Activated CD4-positive, CD25-positive, alpha-beta regulatory T cell treated with anti-CD3 and anti-CD28 coated beads, Interleukin-2, amount 50 U/mL, for 16 hours (primary cell): ENCODE results near the gene BHLHE40.

ENCODE experiments used
- DNase-seq: peaks from one replicate; pipeline ENCODE4 v3.0.0-alpha.2; 2020; ENCODE audit warnings: low read depth, low spot score

The BHLHE40 gene

GRCh38 chr3:5001135-5001534, 21.9 kb downstream of the BHLHE40 start:
- DNase-seq: no peak

- no peak for DNase-seq
These were observed 22.6 kb downstream of the BHLHE40 start for GRCh38 chr3:5001805-5002173.

- DNase-seq: no peak
These were observed 23.1 kb downstream of the BHLHE40 start for GRCh38 chr3:5002174-5002870.

DNA sequence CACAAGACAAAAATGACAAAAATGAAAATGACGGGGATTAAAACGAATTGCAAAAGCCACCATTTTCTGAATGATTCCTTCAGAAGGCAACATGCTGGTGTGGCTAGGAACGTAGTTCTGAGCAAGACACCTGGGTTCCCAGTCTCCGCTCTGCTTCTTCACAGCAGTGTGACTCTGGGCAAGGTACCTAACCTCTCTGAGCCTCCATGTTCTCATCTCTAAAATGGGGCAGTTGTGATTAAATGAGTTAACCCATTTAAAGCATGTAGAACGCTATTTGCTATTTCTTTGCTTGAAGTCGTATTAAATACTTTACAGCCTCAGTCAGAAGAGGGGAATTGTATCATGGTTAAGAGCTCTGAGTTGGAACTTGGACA, 23.6 kb downstream of the BHLHE40 start:
- DNase-seq: no peak

GRCh38 chr3:5004319-5005152, 25.3 kb downstream of the BHLHE40 start:
- no peak for DNase-seq

- no peak for DNase-seq
These were observed 26.1 kb downstream of the BHLHE40 start for GRCh38 chr3:5005367-5005766.

GRCh38 chr3:5006755-5007202, 27.5 kb downstream of the BHLHE40 start:
- no peak for DNase-seq

DNA sequence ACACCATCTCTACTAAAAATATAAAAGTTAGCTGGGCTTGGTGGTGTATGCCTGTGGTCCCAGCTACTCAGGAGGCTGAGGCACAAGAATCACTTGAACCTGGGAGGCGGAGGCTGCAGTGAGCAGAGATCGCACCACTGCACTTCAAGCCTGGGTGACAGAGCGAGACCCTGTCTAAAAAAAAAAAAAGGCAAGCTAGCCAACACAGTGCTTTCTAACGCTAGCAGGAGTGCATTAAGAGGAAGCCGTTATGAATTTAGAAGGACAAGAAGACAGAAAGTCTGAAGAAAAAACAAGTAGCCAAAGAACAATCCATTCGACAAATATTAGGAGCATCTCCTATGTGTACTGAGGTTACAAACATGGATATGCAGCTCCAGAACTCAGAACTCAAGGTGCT, 28.6 kb downstream of the BHLHE40 start:
- no peak for DNase-seq

GRCh38 chr3:5009506-5010109, 30.4 kb downstream of the BHLHE40 start:
- no peak for DNase-seq

DNA sequence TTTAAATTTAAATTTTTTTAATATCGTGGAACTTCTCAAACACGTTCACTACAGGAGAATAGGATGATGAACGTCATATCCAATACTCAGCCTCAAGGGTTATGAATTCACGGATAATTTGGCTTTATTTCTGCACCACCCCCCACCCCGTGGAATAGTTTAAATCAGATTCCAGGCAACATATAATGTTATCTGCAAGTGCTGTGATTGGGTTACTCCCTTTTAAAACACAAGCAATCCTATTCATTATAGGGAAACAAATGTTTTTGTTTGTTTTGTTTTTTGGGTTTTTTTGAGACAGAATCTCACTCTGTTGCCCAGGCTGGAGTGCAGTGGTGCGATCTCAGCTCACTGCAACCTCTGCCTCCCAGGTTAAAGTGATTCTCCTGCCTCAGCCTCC, 30.9 kb downstream of the BHLHE40 start:
- no peak for DNase-seq

- no peak for DNase-seq
These were observed 31.7 kb downstream of the BHLHE40 start for GRCh38 chr3:5010706-5011554.

- no peak for DNase-seq
These were observed 32.5 kb downstream of the BHLHE40 start for GRCh38 chr3:5011555-5012256.

DNA sequence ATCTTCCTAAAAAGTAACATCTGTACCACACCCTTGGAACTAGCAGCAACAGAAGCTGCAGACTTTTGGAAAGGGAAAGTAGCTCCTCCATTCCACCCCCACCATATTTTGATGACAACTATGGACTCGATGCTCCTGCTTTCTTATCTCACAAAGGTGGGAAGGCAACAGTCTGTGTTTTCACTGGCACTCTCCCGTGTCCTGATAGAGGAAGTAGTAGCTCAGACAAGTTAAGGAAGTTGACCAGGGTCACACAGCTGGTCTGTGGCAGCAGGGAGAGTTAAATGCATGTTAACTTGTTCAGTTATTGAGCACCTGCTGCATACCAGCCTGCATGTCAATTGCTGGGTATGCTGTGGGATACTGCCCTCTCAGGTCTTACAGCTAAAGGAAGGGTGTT, 33.1 kb downstream of the BHLHE40 start:
- DNase-seq: no peak

DNA sequence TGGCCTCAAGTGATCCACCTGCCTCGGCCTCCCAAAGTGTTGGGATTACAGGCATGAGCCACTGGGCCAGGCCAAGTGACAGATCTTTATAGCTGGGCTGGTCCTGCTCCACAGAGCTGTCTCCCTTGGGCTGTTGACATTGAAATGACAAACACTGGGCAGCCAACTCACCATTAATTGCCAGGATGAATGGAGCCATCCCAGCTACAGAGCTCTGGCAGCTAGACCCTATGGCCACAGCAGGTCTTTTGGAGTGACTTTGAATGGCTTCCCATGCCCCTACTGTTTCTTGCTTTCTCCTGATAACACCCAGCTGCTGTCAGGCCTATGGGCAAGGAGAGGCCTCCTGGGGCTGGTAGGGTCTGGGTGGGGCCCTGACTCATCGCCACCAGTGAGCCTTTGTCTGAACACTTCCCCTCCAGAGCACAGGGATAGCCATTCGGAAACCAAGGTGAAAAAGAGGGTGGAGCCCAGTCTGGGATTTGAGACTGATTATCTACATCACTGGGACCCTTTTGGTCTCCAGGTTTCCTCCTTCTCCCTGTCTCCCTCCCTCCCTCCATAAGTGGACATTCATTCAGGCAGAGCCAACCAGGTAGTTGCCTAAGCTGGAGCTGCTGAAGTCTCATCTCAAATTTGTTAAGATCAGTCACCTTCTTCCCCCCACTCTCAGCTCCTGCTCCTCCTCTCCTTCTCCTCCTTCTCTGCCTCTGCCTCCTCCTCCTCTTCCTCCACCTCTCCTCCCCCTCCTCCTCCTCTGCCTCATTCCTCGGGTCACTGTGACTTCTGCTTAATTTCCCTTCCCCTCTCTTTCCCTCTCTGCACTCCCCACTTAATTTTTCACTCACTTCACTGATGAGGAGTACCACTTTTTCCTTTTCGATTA, 34.0 kb downstream of the BHLHE40 start:
- no peak for DNase-seq

DNA sequence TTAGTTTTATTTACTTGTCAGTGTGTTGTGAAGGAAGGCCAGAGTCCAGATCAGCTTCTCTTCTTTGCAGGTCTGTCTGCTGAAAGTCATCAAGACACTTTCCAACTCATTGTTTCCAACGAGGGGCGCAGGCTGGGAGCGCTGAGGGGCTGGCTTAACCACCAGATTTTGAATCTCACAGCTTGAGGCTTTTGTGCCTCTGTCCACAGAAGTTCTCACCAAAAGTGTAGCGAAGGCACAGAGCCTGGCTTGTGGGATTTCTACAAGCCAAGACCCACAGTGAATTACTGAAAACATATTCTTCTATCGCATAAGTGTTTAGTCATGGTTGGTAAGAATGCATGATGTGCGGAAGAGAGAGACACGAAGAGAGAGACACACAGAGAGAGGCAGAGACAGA, 35.2 kb downstream of the BHLHE40 start:
- no peak for DNase-seq

DNA sequence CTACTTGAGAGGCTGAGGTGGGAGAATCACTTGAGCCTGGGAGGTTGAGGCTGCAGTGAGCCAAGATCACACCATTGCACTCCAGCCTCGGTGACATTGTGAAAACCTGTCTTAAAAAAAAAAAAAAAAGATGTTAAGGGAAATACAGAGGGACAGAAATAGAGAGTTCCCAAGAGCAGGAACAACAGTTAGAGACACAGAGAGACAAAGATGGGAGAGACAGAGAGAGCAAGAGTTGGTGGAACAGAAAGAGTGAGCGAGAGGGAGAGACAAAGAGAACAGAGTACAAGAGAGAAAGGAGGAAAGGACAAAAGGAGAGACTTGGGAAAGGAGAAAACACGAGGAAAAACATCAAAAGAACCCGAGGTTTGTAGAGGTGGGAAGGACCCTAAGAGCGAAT, 35.8 kb downstream of the BHLHE40 start:
- DNase-seq: no peak

GRCh38 chr3:5016211-5017161, 37.2 kb downstream of the BHLHE40 start:
- DNase-seq: no peak

DNA sequence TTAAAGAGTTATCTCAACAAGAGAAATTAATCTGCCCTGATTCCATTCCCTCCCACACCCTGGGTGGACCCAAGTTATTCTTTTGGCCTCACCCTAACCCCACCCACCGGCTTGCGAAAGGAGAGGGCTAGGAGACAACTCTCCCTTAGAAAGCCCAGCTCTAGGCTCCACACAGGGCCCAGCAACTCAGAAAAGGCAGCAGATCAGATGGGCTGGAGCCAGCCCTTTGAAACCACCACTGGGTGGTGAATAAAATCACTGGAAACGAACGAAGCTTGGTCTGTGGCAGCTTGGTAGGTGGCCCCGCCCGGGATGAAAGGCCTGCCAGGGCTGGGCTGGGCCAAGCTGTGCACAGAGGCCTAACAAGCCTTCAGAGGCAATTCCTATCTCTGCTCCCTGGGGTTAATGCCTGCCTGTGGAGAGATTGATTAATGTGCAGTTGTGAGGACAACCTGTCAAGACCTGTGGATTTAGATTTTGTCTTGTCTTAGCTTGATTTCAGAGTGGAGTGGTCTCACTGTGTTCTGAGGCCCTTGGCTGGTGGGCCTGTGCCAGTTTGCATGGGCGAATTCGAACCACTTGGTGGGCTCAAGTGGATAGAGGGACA, 38.8 kb downstream of the BHLHE40 start:
- no peak for DNase-seq
